ENCODE data around the gene SPATA6. TPM values are rescaled to one million over a fixed set of nuclear protein-coding genes. Genes with fewer than 3 reads are reported as not detected.

Gene SPATA6
- total and polyA plus RNA-seq, 2 donors (not counting 1 experiment from before 2014, with no cell fraction given), result 1.9 to 6.7 TPM

GRCh38 chr1:48371598-48371997, 100.4 kb downstream of the SPATA6 start:
- ATAC-seq (ENCODE audit: low read depth), result no peak
- no peaks in the 10 kb centered on the region for H3K36me3 ChIP-seq (replicated peaks in 1 of 2; ENCODE audit: control extremely low read depth in 1 of 2, control insufficient read depth in 1 of 2, extremely low read depth in 1 of 2, insufficient read depth in 2 of 2, low read length in 1 of 2)
- H3K4me3 Mint-ChIP-seq, result no peak overlapping the region
- no peak overlapping the region for H3K9ac ChIP-seq (ENCODE audit: low read length)
- POLR2A ChIA-PET, result no interaction called here
- CTCF ChIA-PET, result no interaction called here
- no peaks in the 10 kb centered on the region for H3K4me1 Mint-ChIP-seq
- H3K27me3 Mint-ChIP-seq, result no peaks in the 10 kb centered on the region
- peaks cover 5 to 23% (median 11%) of the 10 kb centered on the region in 3 donors for H3K9me3 ChIP-seq (ENCODE audit: control extremely low read depth in 1 of 3, control insufficient read depth in 2 of 3, insufficient read depth in 1 of 3, low read length in 2 of 3)
- no peak overlapping the region for H3K4me2 ChIP-seq (replicated peaks; ENCODE audit: low read depth, low read length, poor library complexity, severe bottlenecking)
- H3K79me2 ChIP-seq (ENCODE audit: control insufficient read depth, insufficient read depth, low read length), result no peaks in the 10 kb centered on the region
- H3K27ac Mint-ChIP-seq, result no peak overlapping the region
- intact Hi-C loops (cut with micrococcal nuclease), result no loop called here
- no peak overlapping the region for H2AFZ ChIP-seq (ENCODE audit: insufficient read depth, low read depth, low read length, poor library complexity, severe bottlenecking)
- no peaks in the 10 kb centered on the region for H4K20me1 ChIP-seq (ENCODE audit: control insufficient read depth, insufficient read depth, low read length, poor library complexity, severe bottlenecking)
- no peaks in the 10 kb centered on the region for H3K27me3 ChIP-seq (replicated peaks in 1 of 4; ENCODE audit: control extremely low read depth in 1 of 4, control insufficient read depth in 3 of 4, insufficient read depth in 4 of 4, low read length in 3 of 4)
- no peaks in the 10 kb centered on the region for H3K4me1 ChIP-seq (ENCODE audit: control insufficient read depth in 2 of 2, insufficient read depth in 2 of 2, low read length in 2 of 2)
- no peak for DNase-seq
- H3K4me3 ChIP-seq (ENCODE audit: control extremely low read depth in 1 of 5, extremely low read depth in 1 of 5, insufficient read depth in 1 of 5, low read depth in 2 of 5, low read length in 4 of 5), result no peak overlapping the region
- WGBS (ENCODE audit: insufficient coverage), result no CpG with 5 or more reads among the region's 2 CpGs
- TF ChIP-seq EZH2 (IDR thresholded peaks at IDR 0.05; ENCODE audit: borderline replicate concordance, insufficient read depth, low read depth, low read length, poor library complexity, severe bottlenecking), result no peak
- TF ChIP-seq, protein P1, sequence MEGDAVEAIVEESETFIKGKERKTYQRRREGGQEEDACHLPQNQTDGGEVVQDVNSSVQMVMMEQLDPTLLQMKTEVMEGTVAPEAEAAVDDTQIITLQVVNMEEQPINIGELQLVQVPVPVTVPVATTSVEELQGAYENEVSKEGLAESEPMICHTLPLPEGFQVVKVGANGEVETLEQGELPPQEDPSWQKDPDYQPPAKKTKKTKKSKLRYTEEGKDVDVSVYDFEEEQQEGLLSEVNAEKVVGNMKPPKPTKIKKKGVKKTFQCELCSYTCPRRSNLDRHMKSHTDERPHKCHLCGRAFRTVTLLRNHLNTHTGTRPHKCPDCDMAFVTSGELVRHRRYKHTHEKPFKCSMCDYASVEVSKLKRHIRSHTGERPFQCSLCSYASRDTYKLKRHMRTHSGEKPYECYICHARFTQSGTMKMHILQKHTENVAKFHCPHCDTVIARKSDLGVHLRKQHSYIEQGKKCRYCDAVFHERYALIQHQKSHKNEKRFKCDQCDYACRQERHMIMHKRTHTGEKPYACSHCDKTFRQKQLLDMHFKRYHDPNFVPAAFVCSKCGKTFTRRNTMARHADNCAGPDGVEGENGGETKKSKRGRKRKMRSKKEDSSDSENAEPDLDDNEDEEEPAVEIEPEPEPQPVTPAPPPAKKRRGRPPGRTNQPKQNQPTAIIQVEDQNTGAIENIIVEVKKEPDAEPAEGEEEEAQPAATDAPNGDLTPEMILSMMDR (IDR thresholded peaks at IDR 0.05), result no peak
- H3K9me3 Mint-ChIP-seq (ENCODE audit: insufficient read depth), result peaks cover 12% of the 10 kb centered on the region
- H3K27ac ChIP-seq (ENCODE audit: low read length in 2 of 2), result no peak overlapping the region

GRCh38 chr1:48362901-48363300, 109.1 kb downstream of the SPATA6 start:
- Histone ChIP-seq H3K4me3 (ENCODE audit: control extremely low read depth in 1 of 5, extremely low read depth in 1 of 5, insufficient read depth in 1 of 5, low read depth in 2 of 5, low read length in 4 of 5) (no peak overlapping the region), H3K27ac (ENCODE audit: low read length in 2 of 2) (no peak overlapping the region), H3K9ac (ENCODE audit: low read length) (no peak overlapping the region), H2AFZ (ENCODE audit: insufficient read depth, low read depth, low read length, poor library complexity, severe bottlenecking) (no peak overlapping the region), H3K9me3 (ENCODE audit: control extremely low read depth in 1 of 3, control insufficient read depth in 2 of 3, insufficient read depth in 1 of 3, low read length in 2 of 3) (no peaks in the 10 kb centered on the region), H3K79me2 (ENCODE audit: control insufficient read depth, insufficient read depth, low read length) (no peaks in the 10 kb centered on the region), H4K20me1 (ENCODE audit: control insufficient read depth, insufficient read depth, low read length, poor library complexity, severe bottlenecking) (no peaks in the 10 kb centered on the region), H3K4me1 (ENCODE audit: control insufficient read depth in 2 of 2, insufficient read depth in 2 of 2, low read length in 2 of 2) (no peaks in the 10 kb centered on the region), H3K27me3 (replicated peaks in 1 of 4; ENCODE audit: control extremely low read depth in 1 of 4, control insufficient read depth in 3 of 4, insufficient read depth in 4 of 4, low read length in 3 of 4) (no peaks in the 10 kb centered on the region), H3K36me3 (replicated peaks in 1 of 2; ENCODE audit: control extremely low read depth in 1 of 2, control insufficient read depth in 1 of 2, extremely low read depth in 1 of 2, insufficient read depth in 2 of 2, low read length in 1 of 2) (no peaks in the 10 kb centered on the region), H3K4me2 (replicated peaks; ENCODE audit: low read depth, low read length, poor library complexity, severe bottlenecking) (no peak overlapping the region)
- Mint-ChIP-seq H3K27me3 (peaks cover 3% of the 10 kb centered on the region), H3K4me3 (no peak overlapping the region), H3K27ac (no peak overlapping the region), H3K9me3 (ENCODE audit: insufficient read depth) (no peaks in the 10 kb centered on the region), H3K4me1 (no peaks in the 10 kb centered on the region)
- intact Hi-C loops (cut with micrococcal nuclease), result no loop called here
- TF ChIP-seq, protein P1 (IDR thresholded peaks at IDR 0.05), result no peak
- TF ChIP-seq EZH2 (IDR thresholded peaks at IDR 0.05; ENCODE audit: borderline replicate concordance, insufficient read depth, low read depth, low read length, poor library complexity, severe bottlenecking), result no peak
- CTCF ChIA-PET, result interaction anchor here (0.7 kb wide), 1 partner anchor 135 kb away, joined by 3 read pairs; no protein-coding TSS in a partner anchor
- no peak for ATAC-seq (ENCODE audit: low read depth)
- no CpG with 5 or more reads among the region's 7 CpGs for WGBS (ENCODE audit: insufficient coverage)
- no peak for DNase-seq
- POLR2A ChIA-PET, result no interaction called here
